Skeletal muscle cell (primary cell): ENCODE measurements around the gene PTPRB.

Experiments
- DNase-seq: peaks from one replicate; pipeline ENCODE4 v3.0.0-alpha.2; 2010; ENCODE audit warnings: low read depth
- H3K4me3 ChIP-seq: 2 replicates; pipeline ENCODE4 v1.5.1; 2011; ENCODE audit warnings: low read depth, mild to moderate bottlenecking, control low read depth, low read length, moderate library complexity

PTPRB gene

DNA sequence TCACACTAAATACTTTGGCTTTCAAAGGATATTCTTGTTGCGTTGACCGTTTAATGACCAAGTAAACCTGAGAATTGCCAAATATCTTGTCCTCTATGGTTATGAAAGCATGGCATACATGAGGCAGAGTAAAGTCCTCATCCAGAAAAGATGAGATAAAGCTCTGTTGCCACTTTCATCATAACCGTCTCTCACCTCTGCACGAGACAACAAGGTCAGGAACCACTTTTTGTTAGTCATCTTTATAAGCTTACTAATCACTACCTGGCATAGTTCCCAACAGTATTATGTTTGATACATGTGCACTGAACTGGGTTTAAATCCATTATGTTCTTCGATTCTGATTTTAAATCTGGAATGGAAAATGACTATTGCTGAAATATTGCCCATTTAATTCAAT is 31.3 kb downstream of the PTPRB start:
- H3K4me3 ChIP-seq: no peak overlapping the region
- DNase-seq: no peak

DNA sequence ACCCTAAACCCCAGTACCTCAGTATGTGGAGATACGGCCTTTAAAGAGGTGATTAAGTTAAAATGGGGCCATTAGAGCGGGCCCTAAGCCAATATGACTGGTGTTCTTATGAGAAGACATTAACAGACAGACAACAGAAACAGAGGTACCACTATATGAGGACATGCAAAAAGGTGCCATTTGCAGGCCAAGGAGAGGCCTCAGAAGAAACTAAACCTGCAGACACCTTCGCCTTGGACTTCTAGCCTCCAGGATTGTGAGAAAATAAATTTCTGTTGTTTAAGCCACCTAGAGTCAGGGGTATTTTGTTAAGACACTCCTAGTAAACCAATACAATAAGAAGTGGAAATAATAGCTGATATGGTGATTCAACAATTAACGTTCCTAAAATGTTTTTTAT is 32.6 kb downstream of the PTPRB start:
- no peak for DNase-seq
- no peak overlapping the region for H3K4me3 ChIP-seq

DNA sequence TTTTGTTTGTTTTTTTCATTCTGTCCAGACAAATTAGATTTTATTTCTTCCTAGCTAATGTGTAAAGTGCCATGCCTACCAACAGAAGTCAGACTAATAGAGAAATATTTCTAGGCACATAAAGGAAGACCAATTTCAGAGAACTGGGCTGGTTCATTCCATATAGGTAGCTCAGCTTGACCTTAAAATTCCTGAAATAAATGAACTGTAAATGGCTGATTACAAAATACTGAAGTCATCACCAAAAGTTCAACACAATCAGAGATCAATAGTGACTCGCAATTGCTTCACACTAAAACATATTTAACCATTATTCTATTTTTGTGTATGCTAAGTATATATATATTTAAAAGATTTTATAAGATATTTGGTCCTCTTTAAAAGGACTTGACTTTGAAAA is 34.2 kb downstream of the PTPRB start:
- H3K4me3 ChIP-seq: no peak overlapping the region
- DNase-seq: no peak

DNA sequence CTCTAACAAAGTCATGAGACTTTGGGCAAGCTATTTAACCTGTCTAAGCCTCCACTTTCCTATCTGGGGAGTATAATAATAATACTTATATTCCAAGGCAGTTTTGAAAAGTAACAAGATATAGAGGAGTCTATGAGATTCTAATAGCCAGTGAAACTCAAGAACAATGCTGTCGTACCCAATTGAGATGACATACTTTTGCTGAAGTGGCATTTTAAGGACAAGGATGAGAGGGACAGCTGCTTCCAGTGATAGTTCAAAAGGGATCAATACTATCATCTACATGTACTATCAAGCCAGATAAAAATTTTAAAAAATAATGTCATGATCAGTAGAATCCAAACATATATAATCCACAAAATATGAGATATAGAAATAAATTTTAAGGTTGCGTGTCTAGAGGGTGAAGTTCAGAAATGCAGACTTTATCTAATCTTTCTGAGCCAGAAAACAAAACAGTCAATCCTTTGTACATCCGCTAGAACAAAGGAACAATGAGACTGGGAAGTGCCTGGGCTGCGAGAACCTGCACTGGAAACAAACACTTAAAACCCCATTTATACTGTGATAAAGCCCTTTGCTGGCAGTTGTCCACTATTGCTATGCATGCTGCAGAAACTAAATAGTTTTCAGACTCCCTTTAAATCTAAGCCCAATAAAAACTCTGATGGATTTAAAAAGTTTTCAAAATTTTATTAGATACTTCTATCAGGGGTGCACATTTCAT is 38.6 kb downstream of the PTPRB start:
- no peak for DNase-seq
- H3K4me3 ChIP-seq: no peak overlapping the region

DNA sequence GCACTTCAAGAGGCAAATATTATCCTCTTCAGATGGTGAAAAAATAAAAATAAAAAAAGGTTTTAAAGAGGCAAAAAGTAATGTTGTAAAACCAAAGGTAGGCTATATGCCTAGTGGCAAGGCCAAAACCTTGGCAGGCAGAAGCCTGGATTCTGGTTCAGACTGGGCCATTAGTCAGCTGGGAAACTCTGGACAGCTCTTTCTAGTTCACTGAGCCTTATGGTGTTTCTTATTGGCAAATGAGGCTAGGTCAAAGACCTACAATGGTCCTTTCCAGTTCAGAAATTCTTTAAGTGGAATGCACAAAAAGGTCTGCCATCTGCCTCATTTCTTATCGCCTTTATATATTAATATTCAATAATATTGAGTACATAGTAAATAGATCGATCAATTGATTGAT is 44.6 kb downstream of the PTPRB start:
- H3K4me3 ChIP-seq: no peak overlapping the region

DNA sequence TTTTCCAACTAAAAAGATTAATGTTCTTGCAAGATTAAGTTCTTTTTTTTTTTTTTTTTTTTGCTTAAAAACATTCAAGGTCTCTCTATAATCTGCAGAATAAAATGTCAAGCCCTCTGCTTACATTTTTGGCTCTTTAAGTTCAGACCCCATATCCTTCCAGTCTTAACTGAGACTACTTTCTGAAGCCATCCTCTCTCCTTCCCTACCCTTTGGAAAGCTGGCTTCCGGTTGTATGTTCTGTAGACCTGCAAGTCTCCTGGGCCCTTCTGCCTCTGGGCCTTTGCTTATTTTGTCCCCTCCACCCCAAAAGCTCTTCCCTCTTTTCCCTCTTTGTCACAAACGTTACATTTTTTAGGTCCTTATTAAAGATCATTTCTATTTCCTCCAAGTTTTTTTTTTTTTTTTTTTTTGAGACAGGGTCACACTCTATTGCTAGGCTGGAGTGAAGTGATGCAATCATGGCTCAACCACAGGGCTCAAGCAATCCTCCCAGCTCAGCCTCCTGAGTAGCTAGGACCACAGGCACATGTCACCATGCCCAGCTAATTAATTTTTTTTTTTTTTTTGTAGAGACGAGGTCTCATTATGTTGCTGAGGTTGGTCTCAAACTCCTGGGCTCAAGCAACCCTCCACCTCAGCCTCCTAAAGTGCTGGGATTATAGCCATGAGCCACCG is 46.5 kb downstream of the PTPRB start:
- no peak for DNase-seq
- no peak overlapping the region for H3K4me3 ChIP-seq

More for the DNA sequence above, 44.6 kb downstream of the PTPRB start:
- no peak for DNase-seq

DNA sequence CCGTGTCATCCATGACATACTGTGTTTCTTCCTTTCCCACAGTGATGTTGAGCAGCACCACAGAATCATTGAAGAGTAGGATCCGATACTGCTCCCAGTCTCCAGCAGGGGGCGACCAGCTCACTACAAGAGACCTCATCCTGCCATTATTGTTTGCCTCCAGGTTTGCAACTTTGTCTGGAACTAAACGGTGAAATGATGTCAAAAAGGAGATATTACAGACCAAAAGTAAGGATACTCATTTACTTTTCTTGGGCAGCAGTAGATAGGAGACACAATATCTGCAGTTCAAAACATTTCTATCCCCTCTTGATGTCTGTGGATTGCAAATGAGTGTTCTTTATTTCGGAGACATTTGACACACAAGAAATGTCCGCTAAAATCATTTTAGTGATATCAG is 47.2 kb downstream of the PTPRB start:
- peak; percentile 44 for DNase-seq
- no peak overlapping the region for H3K4me3 ChIP-seq

DNA sequence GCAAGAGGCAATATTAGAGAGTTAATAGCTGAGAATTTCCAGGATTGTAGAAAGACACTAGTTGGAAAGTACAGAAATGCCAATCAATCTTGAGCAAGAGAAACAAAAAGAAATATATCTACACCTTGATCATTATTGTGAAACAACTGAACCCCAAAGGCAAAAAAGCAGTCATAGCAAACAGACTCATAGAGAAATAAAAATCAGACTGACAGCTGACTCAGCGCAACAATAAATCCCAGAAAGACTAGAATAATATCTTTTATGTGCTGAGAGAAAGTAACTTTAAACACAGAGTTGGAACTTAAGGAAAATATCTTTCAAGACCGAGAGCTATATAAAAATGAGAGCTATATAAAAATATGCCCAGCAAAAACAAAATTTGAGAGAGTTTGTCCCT is 52.9 kb downstream of the PTPRB start:
- DNase-seq: no peak
- H3K4me3 ChIP-seq: no peak overlapping the region

DNA sequence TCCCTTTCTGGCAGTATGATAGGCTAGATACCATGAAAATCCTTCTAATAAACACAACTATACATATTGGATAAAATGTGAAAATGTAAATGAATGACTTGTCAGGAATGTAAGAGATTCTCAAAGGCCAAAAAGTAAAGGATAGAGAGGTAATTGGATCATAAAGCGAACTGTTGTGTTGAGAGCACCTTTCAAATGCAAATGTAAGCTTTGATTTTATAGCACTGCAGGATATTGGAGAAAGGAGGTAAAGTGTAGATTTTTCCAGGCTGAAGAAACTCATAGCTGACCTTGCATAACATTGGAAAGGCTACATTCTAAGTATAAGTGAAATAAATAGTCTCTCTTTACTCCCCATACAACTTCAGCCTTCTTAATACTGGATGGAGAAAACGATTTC is 54.0 kb downstream of the PTPRB start:
- no peak for DNase-seq
- no peak overlapping the region for H3K4me3 ChIP-seq

DNA sequence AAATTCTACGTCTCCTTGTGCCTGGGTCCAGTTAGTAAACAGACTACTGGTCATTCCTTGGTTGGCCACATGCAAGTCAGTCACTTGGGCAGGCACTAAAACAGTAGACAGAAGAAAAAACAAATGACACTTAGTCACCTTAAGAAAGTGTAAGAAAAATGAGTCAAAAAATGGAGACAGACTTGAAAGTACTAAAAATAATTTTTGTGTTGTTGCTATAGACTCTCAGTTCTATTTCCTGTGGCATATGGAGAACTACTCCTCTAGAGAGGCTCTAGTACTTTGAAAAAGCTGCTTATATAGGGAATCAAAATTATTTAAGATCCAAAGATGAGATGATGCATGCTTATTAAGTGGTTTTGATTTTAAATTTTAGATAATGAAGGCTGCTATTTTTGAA is 56.0 kb downstream of the PTPRB start:
- no peak for DNase-seq

DNA sequence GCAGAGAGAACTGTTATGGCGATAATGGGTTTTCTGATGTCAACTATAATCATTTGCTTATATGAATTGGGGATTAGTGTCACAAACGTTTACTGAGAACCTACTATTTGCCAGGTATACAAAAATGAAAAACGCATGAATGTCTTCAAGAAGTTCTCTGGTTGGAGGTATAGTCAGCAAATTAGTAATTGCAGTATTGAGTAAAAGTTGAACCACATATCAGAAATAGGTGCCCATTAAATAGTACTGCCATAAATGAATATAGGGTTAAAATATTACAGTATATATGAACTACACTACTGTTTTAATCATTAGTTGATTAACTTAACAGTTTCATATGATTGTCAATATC is 60.0 kb downstream of the PTPRB start:
- no peak overlapping the region for H3K4me3 ChIP-seq
- no peak for DNase-seq

More for the DNA sequence above, 56.0 kb downstream of the PTPRB start:
- H3K4me3 ChIP-seq: no peak overlapping the region

DNA sequence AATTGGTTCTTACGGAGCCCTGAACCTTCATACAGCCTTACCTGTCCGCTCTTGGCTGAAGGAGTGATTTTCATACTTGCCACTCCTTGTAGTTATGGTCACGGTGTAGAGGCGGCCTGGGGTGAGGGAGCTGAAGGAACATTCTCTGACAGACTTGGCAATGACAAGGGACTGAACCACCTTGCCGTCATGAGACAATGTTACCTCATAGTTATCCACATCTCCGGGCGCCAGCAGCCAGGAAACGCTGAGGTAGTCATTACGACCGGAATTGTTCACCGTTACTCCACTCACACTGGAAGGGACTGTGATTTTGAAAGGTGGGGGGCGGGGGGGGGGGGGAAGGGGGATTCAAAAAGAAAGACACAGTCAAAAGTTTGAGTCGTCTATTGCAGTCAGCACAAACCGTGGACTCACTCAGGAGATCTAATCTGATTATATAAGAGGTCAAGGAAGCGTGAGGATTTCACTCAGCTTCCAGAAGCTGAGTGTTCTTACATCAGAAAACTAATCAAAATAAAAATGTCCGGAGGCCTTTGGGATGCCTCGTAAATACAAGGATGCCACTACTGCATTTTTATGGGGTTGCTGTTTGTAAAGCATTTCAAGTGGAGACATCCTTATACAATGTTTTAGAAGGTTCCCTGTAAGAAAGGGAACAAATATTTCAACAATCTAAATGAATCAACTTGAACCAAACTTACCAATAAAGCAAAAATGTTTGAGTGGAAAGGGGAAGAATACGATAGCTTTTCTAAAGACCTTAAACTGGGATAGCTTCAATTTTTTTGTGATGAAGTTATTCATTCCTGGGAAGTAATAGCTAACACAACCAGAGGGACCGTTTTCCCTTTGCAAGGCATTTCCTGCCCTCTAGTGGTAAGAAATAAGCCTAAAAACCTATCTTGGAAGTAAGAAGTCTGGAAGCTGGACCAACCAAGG is 60.6 kb downstream of the PTPRB start:
- DNase-seq: peak; percentile 36

DNA sequence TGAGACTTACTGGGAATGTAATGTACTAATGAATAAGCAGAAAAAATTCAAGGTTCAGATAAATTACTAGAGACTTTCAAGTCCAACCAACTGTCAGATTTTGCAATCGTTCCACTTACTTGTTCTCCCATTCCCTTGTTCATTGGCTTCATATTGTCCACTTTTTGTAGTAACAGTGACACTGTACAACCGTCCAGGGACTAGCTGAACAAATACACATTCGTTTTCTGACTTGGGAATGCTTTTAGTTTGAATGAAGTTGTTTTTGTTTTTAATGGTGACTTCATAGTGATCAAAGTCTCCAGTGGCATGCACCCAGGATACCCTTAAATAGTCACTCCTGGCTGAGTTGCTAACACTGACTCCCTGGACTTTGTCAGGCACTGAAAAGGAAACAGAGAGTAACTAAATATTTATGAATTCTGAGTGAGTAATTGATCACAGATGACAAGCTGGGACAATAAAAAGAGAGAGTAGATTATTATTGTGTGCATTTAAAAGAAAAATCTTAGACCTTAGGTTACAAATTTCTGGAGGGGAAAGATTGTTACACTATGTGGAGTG is 65.4 kb downstream of the PTPRB start:
- DNase-seq: no peak
- H3K4me3 ChIP-seq: no peak overlapping the region

More for the DNA sequence above, 60.6 kb downstream of the PTPRB start:
- no peak overlapping the region for H3K4me3 ChIP-seq

DNA sequence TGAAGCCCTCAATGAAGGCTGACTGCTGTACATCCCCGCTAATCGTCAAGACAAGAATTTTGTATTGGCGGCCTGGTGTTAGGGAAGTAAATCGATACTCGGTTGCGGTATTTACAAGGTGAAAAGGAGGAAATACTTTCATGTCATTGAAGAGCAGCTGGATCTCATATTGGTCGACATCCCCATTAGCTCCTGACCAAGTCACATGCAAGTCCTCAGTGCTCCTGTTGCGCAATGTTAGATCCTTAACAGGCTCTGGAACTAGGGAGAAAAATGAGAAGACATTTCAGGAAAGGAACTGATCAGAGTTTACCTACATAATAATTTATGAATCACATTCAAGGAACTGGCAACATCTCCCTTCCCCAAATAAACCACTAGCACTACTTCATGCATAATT is 66.2 kb downstream of the PTPRB start:
- DNase-seq: no peak
- H3K4me3 ChIP-seq: no peak overlapping the region

DNA sequence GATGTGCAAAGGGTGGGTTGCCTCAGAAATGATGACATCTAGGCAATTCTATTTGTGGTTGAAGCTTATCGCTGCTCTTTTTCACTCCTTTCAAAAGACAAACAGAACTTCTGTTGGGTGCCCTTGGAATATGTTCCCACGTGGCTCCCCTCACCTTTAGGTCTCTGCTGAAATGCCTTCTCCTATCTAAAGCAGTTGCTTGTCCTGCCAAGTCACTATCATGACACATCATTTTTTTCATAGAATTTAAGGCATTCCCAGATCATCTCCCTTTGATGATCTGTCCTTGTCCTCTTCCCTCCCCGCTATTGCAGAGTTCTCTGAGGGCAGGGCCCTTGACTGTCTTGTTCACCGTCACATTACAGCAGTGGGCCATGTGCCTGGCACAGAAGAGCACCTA is 75.7 kb downstream of the PTPRB start:
- no peak overlapping the region for H3K4me3 ChIP-seq
- DNase-seq: no peak

DNA sequence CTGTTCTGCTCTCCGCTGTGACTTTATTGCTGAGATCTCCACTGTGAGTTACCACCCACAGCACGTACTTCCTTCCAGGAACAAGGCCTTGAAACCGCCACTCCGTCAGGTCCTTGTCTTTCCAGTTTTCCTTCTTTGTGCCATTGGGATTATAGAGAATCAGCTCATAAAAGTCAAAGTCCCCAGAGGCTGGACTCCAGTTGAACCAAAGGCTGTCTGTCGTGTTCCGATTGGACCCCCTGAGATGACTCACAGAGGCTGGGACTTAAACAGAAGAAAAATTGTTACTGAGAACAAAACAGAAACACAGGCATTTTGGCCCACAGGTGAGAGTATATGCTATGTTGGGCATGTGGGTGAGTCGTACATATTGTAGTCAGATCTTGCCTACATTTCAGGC is 76.6 kb downstream of the PTPRB start:
- no peak for DNase-seq
- H3K4me3 ChIP-seq: no peak overlapping the region

DNA sequence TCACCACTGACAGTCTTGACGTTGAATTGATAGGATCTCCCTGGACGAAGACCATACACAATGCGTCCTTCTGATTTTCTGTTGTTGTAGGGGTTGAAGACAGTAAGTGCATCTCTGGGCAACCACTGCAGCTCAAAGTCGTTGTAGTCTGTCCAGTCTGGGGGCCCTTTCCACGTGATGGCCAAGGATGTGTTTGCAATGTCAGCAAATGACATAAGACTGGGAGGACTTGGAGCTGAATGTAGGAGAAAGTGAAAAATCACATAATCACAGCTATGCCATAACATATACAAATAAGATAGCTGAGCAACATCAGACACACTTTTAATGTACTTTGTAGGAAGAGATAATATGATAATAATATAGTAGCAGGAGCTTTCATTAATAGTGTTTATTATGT is 77.8 kb downstream of the PTPRB start:
- H3K4me3 ChIP-seq: no peak overlapping the region

DNA sequence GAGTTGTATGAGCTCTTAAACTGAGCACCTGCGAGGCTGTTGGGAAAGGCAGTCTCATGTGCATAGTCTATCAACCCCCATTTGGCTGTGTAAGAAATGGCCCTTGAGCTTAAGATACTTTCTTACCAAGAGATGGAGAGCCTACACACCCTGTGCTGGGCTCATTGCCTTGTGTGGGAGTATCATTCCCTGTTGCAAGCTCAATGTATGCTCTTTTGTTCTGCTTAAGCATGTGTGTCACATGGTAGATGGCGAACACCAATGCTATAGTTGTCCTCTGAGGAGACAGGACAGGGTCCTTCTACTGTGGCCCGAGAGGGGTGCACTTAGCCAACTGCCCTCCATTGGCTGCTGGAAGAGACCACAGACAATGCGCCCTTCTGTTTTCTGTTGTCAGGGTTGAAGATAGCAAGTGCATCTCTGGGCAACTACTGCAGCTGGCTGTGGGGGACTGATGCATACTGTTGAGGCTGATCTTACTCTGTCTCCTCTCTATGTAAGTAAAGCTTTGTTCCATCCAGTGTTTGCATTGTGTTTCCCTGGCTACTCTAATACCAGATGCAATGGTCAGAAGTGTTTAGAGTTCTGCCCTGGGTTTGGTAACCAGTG is 79.5 kb downstream of the PTPRB start:
- DNase-seq: no peak

More for the DNA sequence above, 77.8 kb downstream of the PTPRB start:
- DNase-seq: no peak

DNA sequence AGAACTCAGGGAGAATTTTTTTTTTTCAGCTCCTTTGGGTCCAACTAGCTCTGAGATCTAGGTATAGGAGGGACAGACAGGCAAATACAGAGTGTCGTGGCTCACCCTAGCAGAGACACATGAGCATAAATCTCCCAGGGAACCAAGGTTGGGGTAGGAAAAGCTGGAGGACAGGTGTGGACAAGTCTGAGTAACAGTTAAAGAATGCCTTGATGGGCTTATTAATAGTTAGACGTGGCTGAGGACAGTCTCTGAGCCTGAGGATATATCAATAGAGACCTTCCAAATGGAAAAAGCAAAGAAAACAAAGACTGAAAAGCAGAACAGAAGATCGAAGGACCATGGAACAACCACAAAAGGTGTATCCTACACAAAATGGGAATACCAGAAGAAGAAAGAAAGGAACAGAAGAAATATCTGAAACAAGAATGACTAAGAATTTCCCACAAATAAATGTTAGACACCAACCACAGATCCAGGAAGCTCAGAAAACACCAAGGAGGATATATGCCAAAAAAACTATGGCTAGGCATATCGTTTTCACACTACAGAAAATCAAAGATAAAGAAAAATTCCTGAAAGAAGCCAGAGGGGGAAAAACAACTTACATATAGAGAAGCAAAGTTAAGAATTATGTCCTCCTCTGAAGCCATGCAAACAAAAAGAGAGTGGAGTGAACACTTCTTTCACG is 80.9 kb downstream of the PTPRB start:
- DNase-seq: no peak

More for the DNA sequence above, 79.5 kb downstream of the PTPRB start:
- no peak overlapping the region for H3K4me3 ChIP-seq

More for the DNA sequence above, 80.9 kb downstream of the PTPRB start:
- no peak overlapping the region for H3K4me3 ChIP-seq
